Superior temporal gyrus (tissue), 1 donor: ENCODE data around the gene SPATA9.

Experiments
- DNase-seq: peaks from one replicate; pipeline ENCODE4 v3.0.0-alpha.2; 2016; ENCODE audit errors: extremely low spot score

SPATA9 gene

GRCh38 chr5:95619514-95620029 lies 63.2 kb downstream of the SPATA9 start:
- no peak for DNase-seq

GRCh38 chr5:95619096-95619495 lies 63.7 kb downstream of the SPATA9 start:
- peak; percentile 45 for DNase-seq

GRCh38 chr5:95617057-95617456 lies 65.7 kb downstream of the SPATA9 start:
- no peak for DNase-seq

GRCh38 chr5:95615164-95615467 lies 67.7 kb downstream of the SPATA9 start:
- no peak for DNase-seq

GRCh38 chr5:95613514-95613913 lies 69.3 kb downstream of the SPATA9 start:
- DNase-seq, result no peak

- no peak for DNase-seq
Observed at GRCh38 chr5:95611396-95611795, 71.4 kb downstream of the SPATA9 start.

GRCh38 chr5:95610546-95610945 lies 72.2 kb downstream of the SPATA9 start:
- DNase-seq, result no peak

GRCh38 chr5:95609711-95610110 lies 73.1 kb downstream of the SPATA9 start:
- no peak for DNase-seq
